Measurements from ENCODE around the gene IPO4.
A peak's percentile ranks its signal among the peaks of the same experiment; 100 is the strongest.

The IPO4 gene

GRCh38 chr14:24150567-24150966 is 38.0 kb downstream of the IPO4 start:
- ATAC-seq (ENCODE audit: low read depth) = no peak
- Histone ChIP-seq H3K27ac (ENCODE audit: poor library complexity, severe bottlenecking) (no peak overlapping the region), H3K27me3 (ENCODE audit: insufficient read depth, poor library complexity, severe bottlenecking) (no peaks in the 10 kb centered on the region), H3K9me3 (ENCODE audit: severe bottlenecking) (no peaks in the 10 kb centered on the region), H3K4me3 (ENCODE audit: severe bottlenecking) (no peak overlapping the region), H3K4me1 (ENCODE audit: insufficient read depth, poor library complexity, severe bottlenecking) (peaks cover 2% of the 10 kb centered on the region), H3K36me3 (ENCODE audit: low read depth) (peaks cover 71% of the 10 kb centered on the region)
- TF ChIP-seq, protein P1, sequence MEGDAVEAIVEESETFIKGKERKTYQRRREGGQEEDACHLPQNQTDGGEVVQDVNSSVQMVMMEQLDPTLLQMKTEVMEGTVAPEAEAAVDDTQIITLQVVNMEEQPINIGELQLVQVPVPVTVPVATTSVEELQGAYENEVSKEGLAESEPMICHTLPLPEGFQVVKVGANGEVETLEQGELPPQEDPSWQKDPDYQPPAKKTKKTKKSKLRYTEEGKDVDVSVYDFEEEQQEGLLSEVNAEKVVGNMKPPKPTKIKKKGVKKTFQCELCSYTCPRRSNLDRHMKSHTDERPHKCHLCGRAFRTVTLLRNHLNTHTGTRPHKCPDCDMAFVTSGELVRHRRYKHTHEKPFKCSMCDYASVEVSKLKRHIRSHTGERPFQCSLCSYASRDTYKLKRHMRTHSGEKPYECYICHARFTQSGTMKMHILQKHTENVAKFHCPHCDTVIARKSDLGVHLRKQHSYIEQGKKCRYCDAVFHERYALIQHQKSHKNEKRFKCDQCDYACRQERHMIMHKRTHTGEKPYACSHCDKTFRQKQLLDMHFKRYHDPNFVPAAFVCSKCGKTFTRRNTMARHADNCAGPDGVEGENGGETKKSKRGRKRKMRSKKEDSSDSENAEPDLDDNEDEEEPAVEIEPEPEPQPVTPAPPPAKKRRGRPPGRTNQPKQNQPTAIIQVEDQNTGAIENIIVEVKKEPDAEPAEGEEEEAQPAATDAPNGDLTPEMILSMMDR (IDR thresholded peaks at IDR 0.05; ENCODE audit: poor library complexity, severe bottlenecking) = no peak
- DNase-seq (ENCODE audit: low spot score) = no peak

DNA sequence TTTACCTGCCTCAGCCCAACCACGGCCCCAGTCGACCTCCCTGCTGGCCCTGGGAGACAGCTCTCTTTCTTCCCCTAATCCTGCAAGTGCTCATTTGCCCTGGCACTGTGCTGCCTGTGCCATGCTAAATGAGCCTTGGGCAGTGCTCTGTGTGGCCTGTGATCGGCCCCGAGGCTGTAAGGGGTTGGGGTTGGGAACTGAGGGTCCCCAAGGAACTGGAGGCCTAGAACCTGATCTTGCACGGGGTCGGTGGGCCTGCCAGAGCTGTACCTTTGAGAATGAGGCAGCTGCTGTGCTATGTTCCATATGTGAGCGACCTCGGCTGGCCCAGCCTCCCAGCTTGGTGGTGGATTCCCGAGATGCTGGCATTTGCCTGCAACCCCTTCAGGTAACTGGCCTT is 38.6 kb downstream of the IPO4 start:
- H3K9me3 ChIP-seq (ENCODE audit: severe bottlenecking) = no peaks in the 10 kb centered on the region
- no peak overlapping the region for H3K4me3 ChIP-seq (ENCODE audit: severe bottlenecking)
- DNase-seq (ENCODE audit: low spot score) (no peak), ATAC-seq (ENCODE audit: low read depth) (no peak)
- H3K36me3 ChIP-seq (ENCODE audit: low read depth) = peaks cover 66% of the 10 kb centered on the region
- no peak overlapping the region for H3K27ac ChIP-seq (ENCODE audit: poor library complexity, severe bottlenecking)
- H3K4me1 ChIP-seq (ENCODE audit: insufficient read depth, poor library complexity, severe bottlenecking) = peaks cover 7% of the 10 kb centered on the region
- TF ChIP-seq, protein P1 (IDR thresholded peaks at IDR 0.05; ENCODE audit: poor library complexity, severe bottlenecking) = no peak
- no peaks in the 10 kb centered on the region for H3K27me3 ChIP-seq (ENCODE audit: insufficient read depth, poor library complexity, severe bottlenecking)

GRCh38 chr14:24149302-24149969 is 39.2 kb downstream of the IPO4 start:
- ATAC-seq (ENCODE audit: low read depth) (no peak), DNase-seq (ENCODE audit: low spot score) (no peak)
- H3K27ac ChIP-seq (ENCODE audit: poor library complexity, severe bottlenecking) = no peak overlapping the region
- H3K9me3 ChIP-seq (ENCODE audit: severe bottlenecking) = no peaks in the 10 kb centered on the region
- TF ChIP-seq, protein P1 (IDR thresholded peaks at IDR 0.05; ENCODE audit: poor library complexity, severe bottlenecking) = no peak
- H3K27me3 ChIP-seq (ENCODE audit: insufficient read depth, poor library complexity, severe bottlenecking) = no peaks in the 10 kb centered on the region
- H3K4me1 ChIP-seq (ENCODE audit: insufficient read depth, poor library complexity, severe bottlenecking) = peaks cover 7% of the 10 kb centered on the region
- no peak overlapping the region for H3K4me3 ChIP-seq (ENCODE audit: severe bottlenecking)
- H3K36me3 ChIP-seq (ENCODE audit: low read depth) = peaks cover 65% of the 10 kb centered on the region

GRCh38 chr14:24147761-24148428 is 40.7 kb downstream of the IPO4 start:
- H3K9me3 ChIP-seq (ENCODE audit: severe bottlenecking) = no peaks in the 10 kb centered on the region
- peaks cover 59% of the 10 kb centered on the region for H3K36me3 ChIP-seq (ENCODE audit: low read depth)
- peaks cover 7% of the 10 kb centered on the region for H3K4me1 ChIP-seq (ENCODE audit: insufficient read depth, poor library complexity, severe bottlenecking)
- H3K27me3 ChIP-seq (ENCODE audit: insufficient read depth, poor library complexity, severe bottlenecking) = no peaks in the 10 kb centered on the region
- peak overlapping the region; percentile 81 for H3K27ac ChIP-seq (ENCODE audit: poor library complexity, severe bottlenecking)
- H3K4me3 ChIP-seq (ENCODE audit: severe bottlenecking) = peak overlapping the region; percentile 75
- no peak for DNase-seq (ENCODE audit: low spot score)
- no peak for ATAC-seq (ENCODE audit: low read depth)
- TF ChIP-seq, protein P1 (IDR thresholded peaks at IDR 0.05; ENCODE audit: poor library complexity, severe bottlenecking) = no peak

All from RWPE2 (cell line).